HEK293 (cell line): Measurements from ENCODE around the gene CCER1.

Experiments
- GFI1B ChIP-seq: fragments of 450-650 bp; formaldehyde crosslinking; IDR thresholded peaks from 2 replicates; pipeline ENCODE4 v1.5.1; 2016; ENCODE audit warnings: missing biosample characterization, missing genetic modification characterization
- REPIN1 ChIP-seq: fragments of 450-650 bp; formaldehyde crosslinking; IDR thresholded peaks from 2 replicates; pipeline ENCODE4 v1.5.1; 2017; ENCODE audit warnings: missing biosample characterization, missing genetic modification characterization, low read depth
- SETDB1 ChIP-seq: IDR thresholded peaks from one replicate; pipeline ENCODE4 v1.6.1; 2017; ENCODE audit warnings: mild to moderate bottlenecking, low read length, moderate library complexity, mixed read lengths; ENCODE audit not compliant: insufficient read length
- ZBTB20 ChIP-seq: fragments of 450-650 bp; formaldehyde crosslinking; IDR thresholded peaks from 2 replicates; pipeline ENCODE4 v1.5.1; 2016; ENCODE audit warnings: missing biosample characterization, missing genetic modification characterization
- ZBTB48 ChIP-seq: fragments of 450-650 bp; formaldehyde crosslinking; IDR thresholded peaks from 2 replicates; pipeline ENCODE4 v1.5.1; 2016; ENCODE audit warnings: missing biosample characterization, missing genetic modification characterization
- ZNF423 ChIP-seq: fragments of 450-650 bp; formaldehyde crosslinking; IDR thresholded peaks from 2 replicates; pipeline ENCODE4 v1.5.1; 2016; ENCODE audit warnings: missing biosample characterization, missing genetic modification characterization
- ZNF585B ChIP-seq: fragments of 450-650 bp; formaldehyde crosslinking; IDR thresholded peaks from 2 replicates; pipeline ENCODE4 v1.5.1; 2016; ENCODE audit warnings: missing biosample characterization, missing genetic modification characterization
- TF ChIP-seq, protein P1 (sequence below): fragments of 450-650 bp; formaldehyde crosslinking; optimal IDR thresholded peaks from 2 replicates; pipeline ENCODE3; 2016; ENCODE audit warnings: missing biosample characterization, mild to moderate bottlenecking, missing genetic modification characterization
- TF ChIP-seq, protein P2 (sequence below): fragments of 450-650 bp; formaldehyde crosslinking; IDR thresholded peaks from 2 replicates; pipeline ENCODE4 v1.5.1; 2016; ENCODE audit warnings: missing biosample characterization, missing genetic modification characterization

DNA sequence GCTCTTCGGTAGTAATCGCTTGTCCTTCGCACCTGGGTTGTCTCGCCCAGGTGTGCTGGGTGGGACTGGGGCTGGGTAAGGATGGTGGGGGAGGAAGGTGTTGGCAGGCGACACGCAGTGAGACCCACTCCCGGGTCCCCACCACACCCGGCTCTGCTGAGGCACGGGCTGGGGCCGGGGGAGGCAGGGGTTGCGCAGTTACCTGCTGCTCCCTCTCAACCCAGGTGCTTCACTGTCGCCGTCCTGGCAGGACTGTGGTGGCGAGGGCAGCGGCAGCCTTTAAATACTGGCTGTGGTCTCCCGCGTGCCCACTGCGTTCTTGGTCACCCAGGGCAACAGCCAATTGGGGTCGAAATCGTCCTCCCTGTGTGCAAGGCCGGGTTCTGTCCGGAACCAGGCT is at the start of gene CCER1:
- TF ChIP-seq, protein P1, sequence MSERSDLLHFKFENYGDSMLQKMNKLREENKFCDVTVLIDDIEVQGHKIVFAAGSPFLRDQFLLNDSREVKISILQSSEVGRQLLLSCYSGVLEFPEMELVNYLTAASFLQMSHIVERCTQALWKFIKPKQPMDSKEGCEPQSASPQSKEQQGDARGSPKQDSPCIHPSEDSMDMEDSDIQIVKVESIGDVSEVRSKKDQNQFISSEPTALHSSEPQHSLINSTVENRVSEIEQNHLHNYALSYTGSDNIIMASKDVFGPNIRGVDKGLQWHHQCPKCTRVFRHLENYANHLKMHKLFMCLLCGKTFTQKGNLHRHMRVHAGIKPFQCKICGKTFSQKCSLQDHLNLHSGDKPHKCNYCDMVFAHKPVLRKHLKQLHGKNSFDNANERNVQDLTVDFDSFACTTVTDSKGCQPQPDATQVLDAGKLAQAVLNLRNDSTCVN (tag by site-specific recombination) = no peak
- TF ChIP-seq, protein P2, sequence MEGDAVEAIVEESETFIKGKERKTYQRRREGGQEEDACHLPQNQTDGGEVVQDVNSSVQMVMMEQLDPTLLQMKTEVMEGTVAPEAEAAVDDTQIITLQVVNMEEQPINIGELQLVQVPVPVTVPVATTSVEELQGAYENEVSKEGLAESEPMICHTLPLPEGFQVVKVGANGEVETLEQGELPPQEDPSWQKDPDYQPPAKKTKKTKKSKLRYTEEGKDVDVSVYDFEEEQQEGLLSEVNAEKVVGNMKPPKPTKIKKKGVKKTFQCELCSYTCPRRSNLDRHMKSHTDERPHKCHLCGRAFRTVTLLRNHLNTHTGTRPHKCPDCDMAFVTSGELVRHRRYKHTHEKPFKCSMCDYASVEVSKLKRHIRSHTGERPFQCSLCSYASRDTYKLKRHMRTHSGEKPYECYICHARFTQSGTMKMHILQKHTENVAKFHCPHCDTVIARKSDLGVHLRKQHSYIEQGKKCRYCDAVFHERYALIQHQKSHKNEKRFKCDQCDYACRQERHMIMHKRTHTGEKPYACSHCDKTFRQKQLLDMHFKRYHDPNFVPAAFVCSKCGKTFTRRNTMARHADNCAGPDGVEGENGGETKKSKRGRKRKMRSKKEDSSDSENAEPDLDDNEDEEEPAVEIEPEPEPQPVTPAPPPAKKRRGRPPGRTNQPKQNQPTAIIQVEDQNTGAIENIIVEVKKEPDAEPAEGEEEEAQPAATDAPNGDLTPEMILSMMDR (tag by site-specific recombination) = no peak
- TF ChIP-seq ZBTB20 = no peak
- TF ChIP-seq SETDB1 = no peak
- no peak for TF ChIP-seq ZBTB48 (tag by site-specific recombination)
- TF ChIP-seq REPIN1 (tag by site-specific recombination) = no peak
- no peak for TF ChIP-seq ZNF423 (tag by site-specific recombination)
- TF ChIP-seq GFI1B (tag by site-specific recombination) = no peak
- TF ChIP-seq ZNF585B (tag by site-specific recombination) = no peak
